NB4 (cell line): ENCODE measurements around the gene ACTRT2.

ENCODE experiments used
- CTCF ChIP-seq: IDR thresholded peaks from one replicate; pipeline ENCODE4 v1.5.1; 2012; ENCODE audit warnings: low read depth, low read length
- MYC ChIP-seq: IDR thresholded peaks from 2 replicates; pipeline ENCODE4 v1.6.1; 2011; ENCODE audit warnings: low read depth, low read length
- POLR2A ChIP-seq: IDR thresholded peaks from 2 replicates; pipeline ENCODE4 v1.6.1; 2011; ENCODE audit warnings: mild to moderate bottlenecking; ENCODE audit not compliant: insufficient read length; ENCODE audit errors: extremely low read depth

- TF ChIP-seq CTCF (no peak), MYC (no peak), POLR2A (no peak)
These were observed 35.4 kb downstream of the ACTRT2 start for GRCh38 chr1:3056641-3057040.
